Hepatocyte (in vitro differentiated cells): ENCODE results near the gene ITGA4.

Source experiments
- CTCF ChIP-seq: fragments of 200-600 bp; sonication (generic); IDR thresholded peaks from 2 replicates; pipeline ENCODE4 v1.5.1; 2016; ENCODE audit warnings: antibody characterized with exemption, mild to moderate bottlenecking; ENCODE audit not compliant: poor library complexity
- EZH2 ChIP-seq: fragments of 200-600 bp; sonication (generic); IDR thresholded peaks from 2 replicates; pipeline ENCODE4 v1.6.1; 2016; ENCODE audit warnings: antibody characterized with exemption, mild to moderate bottlenecking, borderline replicate concordance
- EZH2phosphoT487 ChIP-seq: fragments of 200-600 bp; sonication (generic); IDR thresholded peaks from one replicate; pipeline ENCODE4 v1.6.1; 2018; ENCODE audit warnings: antibody characterized with exemption, mild to moderate bottlenecking, low read depth, moderate library complexity; ENCODE audit not compliant: unreplicated experiment, severe bottlenecking

- no peak for TF ChIP-seq CTCF
- TF ChIP-seq EZH2phosphoT487: no peak
- TF ChIP-seq EZH2: no peak
Observed at GRCh38 chr2:181440919-181441318, 16.3 kb upstream of the ITGA4 start.
